GM12874 (cell line): ENCODE results near the gene CFH.

Experiments used
- CTCF ChIP-seq: IDR thresholded peaks from 2 replicates; pipeline ENCODE4 v1.5.1; 2011; ENCODE audit warnings: low read depth, mild to moderate bottlenecking, control low read depth, low read length, moderate library complexity; ENCODE audit not compliant: insufficient read depth

Gene CFH

GRCh38 chr1:196777603-196778002 is 125.8 kb downstream of the CFH start:
- no peak for TF ChIP-seq CTCF

GRCh38 chr1:196779093-196779492 is 127.2 kb downstream of the CFH start:
- no peak for TF ChIP-seq CTCF
